H1 (cell line): Measurements from ENCODE around the gene H2BW2. TPM values are rescaled to one million over a fixed set of nuclear protein-coding genes. Genes with fewer than 3 reads are reported as not detected.

Experiments
- CTCF ChIA-PET: fragments of 300-600 bp; sonication (Branson Sonifier 250); formaldehyde crosslinking; loops from one replicate; lab custom pipeline; 2021; ENCODE audit not compliant: partially characterized antibody; lab: Charles Lee
- POLR2A ChIA-PET: fragments of 300-600 bp; sonication (Branson Sonifier 250); formaldehyde crosslinking; loops from one replicate; lab custom pipeline; 2021; ENCODE audit warnings: inconsistent platforms; ENCODE audit not compliant: partially characterized antibody; lab: Charles Lee
- DNase-seq, 2 experiments: peaks; one replicate each; pipeline versions ENCODE4 v3.0.0 to v3.0.0-alpha.2; 2010 to 2022; ENCODE audit warnings: low spot score in 2 of 2, low read depth in 1 of 2, mixed read lengths in 1 of 2
- FAIRE-seq: peaks from 2 replicates; lab custom pipeline; 2011; peaks lifted over from hg19 to GRCh38; lab: Jason Lieb, UNC
- H2AFZ ChIP-seq: 2 replicates; pipeline ENCODE4 v1.8.1; 2012; ENCODE audit warnings: low read length, inconsistent platforms
- H2AK5ac ChIP-seq: 2 replicates; pipeline ENCODE4 v1.6.1; 2013; ENCODE audit warnings: low read depth, low read length
- H2BK120ac ChIP-seq: replicated peaks from 2 replicates; pipeline ENCODE3; 2013; ENCODE audit warnings: low read depth, low read length, inconsistent platforms
- H2BK12ac ChIP-seq: 2 replicates; pipeline ENCODE4 v1.6.1; 2013; ENCODE audit warnings: low read depth, low read length
- H2BK15ac ChIP-seq: 2 replicates; pipeline ENCODE4 v1.6.1; 2013; ENCODE audit warnings: low read length
- H2BK20ac ChIP-seq: 2 replicates; pipeline ENCODE4 v1.6.1; 2013; ENCODE audit warnings: low read length
- H2BK5ac ChIP-seq: 2 replicates; pipeline ENCODE4 v1.6.1; 2013; ENCODE audit warnings: low read depth, low read length
- H3K14ac ChIP-seq: 2 replicates; pipeline ENCODE4 v1.6.1; 2013; ENCODE audit warnings: inconsistent platforms; ENCODE audit not compliant: insufficient read length
- H3K18ac ChIP-seq: 2 replicates; pipeline ENCODE4 v1.6.1; 2013; ENCODE audit warnings: low read length; ENCODE audit errors: extremely low read depth
- H3K23ac ChIP-seq: 2 replicates; pipeline ENCODE4 v1.6.1; 2013; ENCODE audit warnings: inconsistent platforms; ENCODE audit not compliant: insufficient read length
- H3K23me2 ChIP-seq: 2 replicates; pipeline ENCODE4 v1.6.1; 2013; ENCODE audit warnings: low read depth, low read length
- H3K27ac ChIP-seq: 2 replicates; pipeline ENCODE4 v1.6.1; 2011; ENCODE audit warnings: low read depth, low read length, inconsistent platforms
- H3K27me3 ChIP-seq, 4 experiments: replicated peaks in 1 of 4; 1 replicate in 1 of 4; 2 replicates in 3 of 4; pipeline versions ENCODE4 v1.6.1 to v1.8.1; 2011 to 2013; ENCODE audit warnings: low read length in 3 of 4, mild to moderate bottlenecking in 3 of 4, inconsistent platforms in 2 of 4, mixed read lengths in 2 of 4, moderate library complexity in 1 of 4; ENCODE audit not compliant: control insufficient read depth in 3 of 4, insufficient read depth in 3 of 4; ENCODE audit errors: extremely low read depth in 1 of 4
- H3K36me3 ChIP-seq, 4 experiments: 2 replicates each; pipeline versions ENCODE4 v1.6.1 to v1.8.1; 2011 to 2013; ENCODE audit warnings: mild to moderate bottlenecking in 4 of 4, low read length in 3 of 4, moderate library complexity in 2 of 4, control low read depth in 1 of 4, inconsistent platforms in 1 of 4; ENCODE audit not compliant: insufficient read depth in 4 of 4, control insufficient read depth in 2 of 4
- H3K4ac ChIP-seq: replicated peaks from 2 replicates; pipeline ENCODE3; 2013; ENCODE audit warnings: low read length, low read depth, mixed read lengths, inconsistent platforms; ENCODE audit not compliant: insufficient read length
- H3K4me1 ChIP-seq, 4 experiments: replicated peaks in 1 of 4; 1 replicate in 1 of 4; 2 replicates in 3 of 4; pipeline versions ENCODE4 v1.6.1 to v1.8.1; 2011 to 2013; ENCODE audit warnings: low read length in 3 of 4, inconsistent platforms in 2 of 4, mixed read lengths in 1 of 4; ENCODE audit not compliant: insufficient read depth in 4 of 4, control insufficient read depth in 3 of 4
- H3K4me2 ChIP-seq, 2 experiments: 2 replicates each; pipeline versions ENCODE4 v1.6.1 to v1.8.1; 2011 to 2013; ENCODE audit warnings: low read depth in 2 of 2, low read length in 2 of 2, control low read depth in 1 of 2, inconsistent platforms in 1 of 2, mild to moderate bottlenecking in 1 of 2; ENCODE audit not compliant: insufficient read depth in 1 of 2
- H3K4me3 ChIP-seq, 4 experiments: fragments of 200-600, 300-600 bp in 1 of 4; sonication (generic), shearing (Covaris generic), sonication (Bioruptor Twin) in 1 of 4; 2 replicates each; pipeline versions ENCODE4 v1.5.1 to v1.8.1; 2011 to 2016; ENCODE audit warnings: low read length in 4 of 4, low read depth in 3 of 4, control low read depth in 2 of 4, inconsistent platforms in 2 of 4, mild to moderate bottlenecking in 2 of 4, mixed read lengths in 1 of 4, moderate library complexity in 1 of 4; ENCODE audit not compliant: insufficient read depth in 2 of 4; ENCODE audit errors: extremely low read depth in 1 of 4
- H3K56ac ChIP-seq: replicated peaks from 2 replicates; pipeline ENCODE3; 2013; ENCODE audit warnings: low read depth, mild to moderate bottlenecking, mixed read lengths, low read length, inconsistent platforms; ENCODE audit not compliant: insufficient read length
- H3K79me1 ChIP-seq: 2 replicates; pipeline ENCODE4 v1.6.1; 2013; ENCODE audit warnings: low read depth, low read length, control low read depth
- H3K79me2 ChIP-seq, 2 experiments: 2 replicates each; pipeline versions ENCODE4 v1.6.1 to v1.8.1; 2012 to 2013; ENCODE audit warnings: low read length in 2 of 2, mild to moderate bottlenecking in 2 of 2, inconsistent platforms in 1 of 2; ENCODE audit not compliant: insufficient read depth in 2 of 2, control insufficient read depth in 1 of 2
- H3K9ac ChIP-seq, 4 experiments: replicated peaks in 1 of 4; 1 replicate in 1 of 4; 2 replicates in 3 of 4; pipeline versions ENCODE4 v1.6.1 to v1.8.1; 2011 to 2013; ENCODE audit warnings: low read depth in 3 of 4, low read length in 3 of 4, control low read depth in 2 of 4, mild to moderate bottlenecking in 2 of 4, moderate library complexity in 2 of 4, inconsistent platforms in 1 of 4; ENCODE audit errors: extremely low read depth in 1 of 4
- H3K9me3 ChIP-seq, 2 experiments: 2 replicates each; pipeline versions ENCODE4 v1.6.1 to v1.8.1; 2012 to 2013; ENCODE audit warnings: mild to moderate bottlenecking in 2 of 2, moderate library complexity in 2 of 2, control low read depth in 1 of 2, inconsistent platforms in 1 of 2, low read depth in 1 of 2, low read length in 1 of 2, mixed read lengths in 1 of 2; ENCODE audit not compliant: insufficient read depth in 2 of 2
- H4K20me1 ChIP-seq, 2 experiments: replicated peaks in 1 of 2; 2 replicates each; pipeline versions ENCODE3 to v1.8.1; 2011 to 2013; ENCODE audit warnings: inconsistent platforms in 2 of 2, low read length in 2 of 2, mild to moderate bottlenecking in 1 of 2; ENCODE audit not compliant: insufficient read depth in 2 of 2, control insufficient read depth in 1 of 2
- H4K5ac ChIP-seq: 2 replicates; pipeline ENCODE4 v1.6.1; 2013; ENCODE audit warnings: low read length, low read depth, mixed read lengths, inconsistent platforms; ENCODE audit not compliant: insufficient read length
- H4K8ac ChIP-seq: 2 replicates; pipeline ENCODE4 v1.8.0; 2013; ENCODE audit warnings: mild to moderate bottlenecking, moderate library complexity, low read length, inconsistent platforms; ENCODE audit not compliant: insufficient read depth; ENCODE audit errors: extremely low read depth
- H4K91ac ChIP-seq: replicated peaks from 2 replicates; pipeline ENCODE3; 2013; ENCODE audit warnings: low read length, mixed read lengths, inconsistent platforms; ENCODE audit not compliant: insufficient read length
- CEBPB ChIP-seq: IDR thresholded peaks from 2 replicates; pipeline ENCODE4 v1.6.1; 2012; ENCODE audit warnings: low read depth, low read length
- SIRT6 ChIP-seq: IDR thresholded peaks from one replicate; pipeline ENCODE4 v1.7.1; 2012; ENCODE audit warnings: low read length, inconsistent platforms
- TCF12 ChIP-seq: IDR thresholded peaks from 2 replicates; pipeline ENCODE4 v1.6.1; 2011; ENCODE audit warnings: low read depth, mild to moderate bottlenecking, low read length
- WGBS, 2 experiments: shearing (Covaris generic) in 1 of 2; methylation state at CpG; one replicate each; pipeline versions ENCODE4 v1.1.6 to v1.1.7; 2013 to 2015; ENCODE audit warnings: low lambda C conversion rate in 2 of 2, mixed read lengths in 2 of 2, inconsistent platforms in 1 of 2, low coverage in 1 of 2, missing lambda C conversion rate in 1 of 2; ENCODE audit not compliant: insufficient replicate concordance in 2 of 2, insufficient coverage in 1 of 2, insufficient read length in 1 of 2; ENCODE audit errors: extremely low coverage in 1 of 2, missing lambda C conversion rate in 1 of 2; 5-methylcytosine and 5-hydroxymethylcytosine counted together
- polyA plus RNA-seq, 7 experiments: library from polyadenylated mRNA; depleted of rRNA in 3 of 7; stranded (reverse) in 5 of 7; unstranded in 2 of 7; fragments of >200 nt in 5 of 7; fragments of 200-250 nt in 2 of 7; gene quantifications; 1 replicate in 5 of 7; 2 replicates in 1 of 7; 4 replicates in 1 of 7; pipeline versions ENCODE4 v1.2.1 to v1.2.3, GENCODE V29; 2011 to 2013; ENCODE audit warnings: missing spikeins in 2 of 7, mixed read lengths in 2 of 7
- total RNA-seq: library from RNA; stranded (reverse); fragmentation: NEBNext Ultra II Directional; extraction: Animal tissue kit (Norgen Biotek cat#: 25700); gene quantifications from 2 replicates; pipeline ENCODE4 v1.2.1, GENCODE V29; 2021
- TF ChIP-seq, protein P1 (sequence below): IDR thresholded peaks from 2 replicates; pipeline ENCODE4 v1.6.1; 2011; ENCODE audit warnings: low read length, improper control_type of control experiment

Gene H2BW2
- total and polyA plus RNA-seq, 2 of the 8 experiments (the other 6 are each of a cell fraction or from before 2014, with no cell fraction given) = 0.03 TPM; not detected in 1

DNA sequence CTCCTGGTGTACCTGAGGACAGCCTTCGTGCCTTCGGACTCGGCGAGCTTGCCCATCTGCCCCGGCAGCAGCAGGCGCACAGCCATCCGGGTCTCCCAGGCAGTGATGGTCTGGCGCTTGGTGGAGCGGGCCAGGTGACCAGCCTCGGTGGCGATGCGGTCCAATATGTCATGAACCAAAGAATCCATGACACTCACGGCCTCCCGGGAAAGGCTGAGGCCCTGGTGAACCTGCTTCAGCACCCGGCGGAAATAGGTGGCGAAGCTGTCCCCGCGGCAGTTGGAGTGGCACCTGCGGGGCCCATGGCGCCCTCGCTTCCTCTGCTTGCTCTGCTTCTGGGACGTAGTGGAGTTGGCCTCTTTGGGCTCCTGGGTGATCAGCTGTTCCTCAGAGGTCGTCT, 26.6 kb upstream of the H2BW2 start:
- Histone ChIP-seq H4K20me1 (no peaks in the 10 kb centered on the region), H2BK15ac (no peak overlapping the region), H3K4ac (no peak overlapping the region), H3K79me1 (no peaks in the 10 kb centered on the region), H3K9ac (no peak overlapping the region), H4K8ac (no peak overlapping the region), H3K23ac (no peak overlapping the region), H3K14ac (no peak overlapping the region), H2BK120ac (no peak overlapping the region), H3K23me2 (no peaks in the 10 kb centered on the region), H2BK12ac (no peak overlapping the region), H3K27me3 (no peaks in the 10 kb centered on the region), H3K56ac (no peak overlapping the region), H3K4me1 (no peaks in the 10 kb centered on the region), H4K91ac (no peak overlapping the region), H2AFZ (no peak overlapping the region), H3K27ac (no peak overlapping the region), H4K5ac (no peak overlapping the region), H3K36me3 (no peaks in the 10 kb centered on the region), H2AK5ac (no peak overlapping the region), H3K18ac (no peak overlapping the region), H3K4me2 (no peak overlapping the region), H3K4me3 (no peak overlapping the region), H2BK20ac (no peak overlapping the region), H3K79me2 (no peaks in the 10 kb centered on the region), H2BK5ac (no peak overlapping the region), H3K9me3 (no peaks in the 10 kb centered on the region)
- ChIA-PET POLR2A (no interaction called here), CTCF (no interaction called here)
- WGBS, 2 experiments = 95% methylated on average over 13 of the region's 24 CpGs; no CpG with 5 or more reads in 1 of the 2 experiments
- TF ChIP-seq TCF12 = no peak
- no peak for TF ChIP-seq CEBPB
- TF ChIP-seq SIRT6 = no peak
- TF ChIP-seq, protein P1, sequence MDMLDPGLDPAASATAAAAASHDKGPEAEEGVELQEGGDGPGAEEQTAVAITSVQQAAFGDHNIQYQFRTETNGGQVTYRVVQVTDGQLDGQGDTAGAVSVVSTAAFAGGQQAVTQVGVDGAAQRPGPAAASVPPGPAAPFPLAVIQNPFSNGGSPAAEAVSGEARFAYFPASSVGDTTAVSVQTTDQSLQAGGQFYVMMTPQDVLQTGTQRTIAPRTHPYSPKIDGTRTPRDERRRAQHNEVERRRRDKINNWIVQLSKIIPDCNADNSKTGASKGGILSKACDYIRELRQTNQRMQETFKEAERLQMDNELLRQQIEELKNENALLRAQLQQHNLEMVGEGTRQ = no peak
- no peak for FAIRE-seq
- no peak for DNase-seq
